IMR-90 (cell line): Measurements from ENCODE around the gene KLHL29. TPM values are rescaled to one million over a fixed set of nuclear protein-coding genes. Genes with fewer than 3 reads are reported as not detected.

Source experiments
- ATAC-seq: fragments of 200-7000 bp; cut with Tn5 transposase; 2 replicates; pipeline ENCODE4 v1.9.1; 2020; ENCODE audit warnings: low read depth, mild to moderate bottlenecking, moderate library complexity
- BruUV-seq: library from RNA; stranded (reverse); fragments of 400-500 nt; replicated peaks from 2 replicates; lab custom pipeline; 2021; lab: Mats Ljungman, UMichigan
- CTCF ChIA-PET: fragments of 300-600 bp; formaldehyde crosslinking; extraction: SDS; loops from one replicate; lab custom pipeline; 2021; ENCODE audit warnings: antibody characterized with exemption; lab: Yijun Ruan, JAX
- POLR2A ChIA-PET: fragments of 300-600 bp; sonication (Branson Sonifier 250); formaldehyde crosslinking; loops from one replicate; lab custom pipeline; 2022; ENCODE audit warnings: antibody characterized with exemption; ENCODE audit not compliant: unreplicated experiment; lab: Charles Lee
- DNase-seq: peaks from one replicate; pipeline ENCODE4 v3.0.0; 2013
- H2AFZ ChIP-seq: replicated peaks from 2 replicates; pipeline ENCODE3; 2013; ENCODE audit warnings: low read length, mild to moderate bottlenecking; ENCODE audit not compliant: poor library complexity
- H2AK5ac ChIP-seq: 2 replicates; pipeline ENCODE4 v1.6.1; 2013; ENCODE audit warnings: low read depth, low read length, inconsistent platforms
- H2AK9ac ChIP-seq: replicated peaks from 2 replicates; pipeline ENCODE3; 2013; ENCODE audit warnings: mild to moderate bottlenecking, low read depth, low read length, moderate library complexity; ENCODE audit not compliant: poor library complexity
- H2BK120ac ChIP-seq: 2 replicates; pipeline ENCODE4 v1.6.1; 2013; ENCODE audit warnings: low read depth, low read length, inconsistent platforms
- H2BK15ac ChIP-seq: 3 replicates; pipeline ENCODE4 v1.6.1; 2013; ENCODE audit warnings: low read depth, low read length, inconsistent platforms
- H2BK20ac ChIP-seq: 2 replicates; pipeline ENCODE4 v1.6.1; 2013; ENCODE audit warnings: low read depth, mild to moderate bottlenecking, inconsistent platforms, low read length, moderate library complexity
- H2BK5ac ChIP-seq: 2 replicates; pipeline ENCODE4 v1.6.1; 2013; ENCODE audit warnings: mild to moderate bottlenecking, low read depth, low read length, inconsistent platforms; ENCODE audit not compliant: poor library complexity, severe bottlenecking
- H3K14ac ChIP-seq: replicated peaks from 2 replicates; pipeline ENCODE4 v1.6.1; 2013; ENCODE audit warnings: low read depth, low read length, inconsistent platforms
- H3K18ac ChIP-seq: 2 replicates; pipeline ENCODE4 v1.6.1; 2013; ENCODE audit warnings: low read depth, low read length, control low read depth
- H3K23ac ChIP-seq: 2 replicates; pipeline ENCODE4 v1.6.1; 2013; ENCODE audit warnings: low read depth, low read length, inconsistent platforms
- H3K27ac ChIP-seq: 2 replicates; pipeline ENCODE4 v1.5.1; 2013; ENCODE audit warnings: mild to moderate bottlenecking, control low read depth, low read length; ENCODE audit not compliant: insufficient read depth
- H3K27me3 ChIP-seq: 2 replicates; pipeline ENCODE4 v1.6.1; 2013; ENCODE audit warnings: low read length; ENCODE audit not compliant: control insufficient read depth, insufficient read depth
- H3K36me3 ChIP-seq: 2 replicates; pipeline ENCODE4 v1.6.1; 2013; ENCODE audit warnings: low read length, mixed read lengths; ENCODE audit not compliant: control insufficient read depth, insufficient read depth
- H3K4ac ChIP-seq: 2 replicates; pipeline ENCODE4 v1.6.1; 2013; ENCODE audit warnings: low read depth, low read length, inconsistent platforms
- H3K4me1 ChIP-seq: 2 replicates; pipeline ENCODE4 v1.6.1; 2013; ENCODE audit warnings: low read length, mixed read lengths; ENCODE audit not compliant: control insufficient read depth, insufficient read depth
- H3K4me2 ChIP-seq: 2 replicates; pipeline ENCODE4 v1.6.1; 2013; ENCODE audit warnings: low read depth, mild to moderate bottlenecking, control low read depth, low read length, moderate library complexity
- H3K4me3 ChIP-seq: 2 replicates; pipeline ENCODE4 v1.5.1; 2013; ENCODE audit warnings: low read depth, mild to moderate bottlenecking, control low read depth, low read length, moderate library complexity; ENCODE audit not compliant: insufficient read depth
- H3K56ac ChIP-seq: 2 replicates; pipeline ENCODE4 v1.6.1; 2013; ENCODE audit warnings: low read length, inconsistent platforms; ENCODE audit not compliant: insufficient read depth; ENCODE audit errors: extremely low read depth
- H3K79me1 ChIP-seq, 2 experiments: 2 replicates each; pipeline ENCODE4 v1.6.1; 2013; ENCODE audit warnings: low read length in 2 of 2, inconsistent platforms in 1 of 2, low read depth in 1 of 2
- H3K9ac ChIP-seq: 2 replicates; pipeline ENCODE4 v1.6.1; 2013; ENCODE audit warnings: low read depth, low read length, control low read depth
- H3K9me1 ChIP-seq: 2 replicates; pipeline ENCODE4 v1.6.1; 2013; ENCODE audit warnings: low read length, inconsistent platforms; ENCODE audit not compliant: insufficient read depth
- H3K9me3 ChIP-seq: 2 replicates; pipeline ENCODE4 v1.6.1; 2013; ENCODE audit warnings: low read length; ENCODE audit not compliant: control insufficient read depth, insufficient read depth
- H4K20me1 ChIP-seq: 2 replicates; pipeline ENCODE4 v1.6.1; 2013; ENCODE audit warnings: low read length, inconsistent platforms; ENCODE audit not compliant: insufficient read depth
- H4K5ac ChIP-seq: 2 replicates; pipeline ENCODE4 v1.6.1; 2013; ENCODE audit warnings: mild to moderate bottlenecking, low read depth, low read length, control low read depth
- H4K8ac ChIP-seq, 2 experiments: 2 replicates each; pipeline ENCODE4 v1.6.1; 2013; ENCODE audit warnings: low read depth in 2 of 2, low read length in 2 of 2, control low read depth in 1 of 2, inconsistent platforms in 1 of 2
- H4K91ac ChIP-seq: 2 replicates; pipeline ENCODE4 v1.6.1; 2013; ENCODE audit warnings: low read depth, low read length, inconsistent platforms; ENCODE audit not compliant: insufficient read depth
- RCOR1 ChIP-seq: IDR thresholded peaks from 2 replicates; pipeline ENCODE4 v1.6.1; 2012; ENCODE audit warnings: mild to moderate bottlenecking, low read length, improper control_type of control experiment; ENCODE audit not compliant: insufficient replicate concordance
- whole genome bisulfite sequencing, 2 experiments: methylation state at CpG; one replicate each; pipeline versions ENCODE4 v1.1.5 to v1.1.7; 2013; ENCODE audit warnings: missing lambda C conversion rate in 2 of 2; ENCODE audit not compliant: insufficient read length in 1 of 2; ENCODE audit errors: extremely low coverage in 2 of 2; 5-methylcytosine and 5-hydroxymethylcytosine counted together
- dilution Hi-C: fragments of 300-500 bp; cut with HindIII; formaldehyde crosslinking; loops from one replicate; pipeline ENCODE4 v1.14.3; 2018; ENCODE audit warnings: low sequenced_read_pairs; ENCODE audit not compliant: unreplicated experiment
- in situ Hi-C: fragments of 300-500 bp; cut with MboI; formaldehyde crosslinking; loops from 3 replicates; pipeline ENCODE4 v1.14.3; 2019; ENCODE audit warnings: low sequenced_read_pairs, inconsistent platforms, mixed read lengths
- intact Hi-C: fragments of 100-400 bp; cut with micrococcal nuclease; formaldehyde crosslinking; loops from 2 replicates; pipeline ENCODE4 v1.10.0; 2022
- polyA plus RNA-seq, 3 experiments: library from polyadenylated mRNA; depleted of rRNA; stranded (reverse); fragments of >200 nt; gene quantifications; 2 replicates each; pipeline ENCODE4 v1.2.3, GENCODE V29; 2012; ENCODE audit warnings: low replicate concordance in 1 of 3
- total RNA-seq: library from RNA; depleted of rRNA; stranded (reverse); fragments of >200 nt; gene quantifications from 2 replicates; pipeline ENCODE4 v1.2.3, GENCODE V29; 2012
- TF ChIP-seq, protein P1 (sequence below): fragments of 150-350 bp; IDR thresholded peaks from 2 replicates; pipeline ENCODE4 v1.6.1; 2017; ENCODE audit warnings: mild to moderate bottlenecking, antibody characterized with exemption, low read length, low read depth

KLHL29 gene
- total and polyA plus RNA-seq, 2 of the 4 experiments (the other 2 are of a cell fraction), result 2.0 to 8.0 TPM

DNA sequence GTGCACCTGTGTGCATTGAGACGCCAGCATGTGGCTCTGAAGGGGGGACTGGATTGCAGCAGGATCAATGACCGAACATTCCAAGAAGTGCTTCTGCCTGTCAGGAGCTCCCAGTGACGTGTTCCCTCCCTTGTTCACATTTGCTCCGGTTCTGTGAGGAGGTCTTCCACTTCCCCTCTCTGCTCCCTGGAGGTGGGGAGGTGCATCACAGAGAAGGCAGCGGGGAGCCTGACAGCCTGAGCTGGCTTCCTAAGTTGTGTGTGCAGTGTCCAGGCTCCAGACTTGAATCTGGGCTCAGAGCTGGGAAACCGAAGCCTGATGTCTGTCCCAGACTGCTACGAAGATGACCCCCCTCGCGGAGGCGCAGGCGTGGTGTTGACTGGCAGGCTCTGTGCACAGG, 171.0 kb downstream of the KLHL29 start:
- Histone ChIP-seq H3K36me3 (no peaks in the 10 kb centered on the region), H2BK120ac (no peak overlapping the region), H3K4ac (no peak overlapping the region), H2BK20ac (no peak overlapping the region), H3K23ac (no peak overlapping the region), H2AK9ac (no peak overlapping the region), H3K27ac (no peak overlapping the region), H2AFZ (no peak overlapping the region), H4K8ac (no peak overlapping the region), H3K4me1 (no peaks in the 10 kb centered on the region), H2BK5ac (no peak overlapping the region), H2AK5ac (no peak overlapping the region), H3K79me1 (no peaks in the 10 kb centered on the region; a peak in 1 of 4 replicates), H4K5ac (no peak overlapping the region), H3K14ac (no peak overlapping the region), H3K4me2 (no peak overlapping the region), H3K4me3 (no peak overlapping the region), H2BK15ac (no peak overlapping the region), H4K20me1 (peaks cover 3% of the 10 kb centered on the region; the same call in 1 of the 2 replicates), H3K27me3 (no peaks in the 10 kb centered on the region), H4K91ac (no peak overlapping the region), H3K56ac (no peak overlapping the region), H3K18ac (no peak overlapping the region), H3K9ac (no peak overlapping the region), H3K9me3 (no peaks in the 10 kb centered on the region), H3K9me1 (no peaks in the 10 kb centered on the region; the same call in 1 of the 2 replicates)
- ChIA-PET CTCF (no interaction called here), POLR2A (no interaction called here)
- dilution Hi-C loops, result no loop called here
- intact Hi-C loops, result no loop called here
- WGBS, 2 experiments, result 78% methylated on average over 9 of the region's 11 CpGs; no CpG with 5 or more reads in 1 of the 2 experiments
- TF ChIP-seq, protein P1, sequence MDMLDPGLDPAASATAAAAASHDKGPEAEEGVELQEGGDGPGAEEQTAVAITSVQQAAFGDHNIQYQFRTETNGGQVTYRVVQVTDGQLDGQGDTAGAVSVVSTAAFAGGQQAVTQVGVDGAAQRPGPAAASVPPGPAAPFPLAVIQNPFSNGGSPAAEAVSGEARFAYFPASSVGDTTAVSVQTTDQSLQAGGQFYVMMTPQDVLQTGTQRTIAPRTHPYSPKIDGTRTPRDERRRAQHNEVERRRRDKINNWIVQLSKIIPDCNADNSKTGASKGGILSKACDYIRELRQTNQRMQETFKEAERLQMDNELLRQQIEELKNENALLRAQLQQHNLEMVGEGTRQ, result no peak
- TF ChIP-seq RCOR1, result no peak
- no TSS peak for BruUV-seq
- in situ Hi-C loops, result no loop called here
- ATAC-seq (no peak), DNase-seq (no peak)
